HCT116 (cell line): Measurements from ENCODE around the gene FBXO40.

ENCODE experiments used
- CBX3 ChIP-seq: IDR thresholded peaks from 2 replicates; pipeline ENCODE4 v1.6.1; 2012; ENCODE audit warnings: low read depth
- CEBPB ChIP-seq: IDR thresholded peaks from 2 replicates; pipeline ENCODE4 v1.6.1; 2012; ENCODE audit warnings: low read depth
- CTCF ChIP-seq, 3 experiments: fragments of 200-600 bp in 1 of 3; sonication (generic) in 1 of 3; IDR thresholded peaks in 2 of 3; conservative IDR thresholded peaks in 1 of 3; 2 replicates each; pipeline ENCODE4 v1.5.1; 2012 to 2017; ENCODE audit warnings: low read depth in 2 of 3, low read length in 2 of 3, antibody characterized with exemption in 1 of 3, borderline replicate concordance in 1 of 3, control low read depth in 1 of 3, mild to moderate bottlenecking in 1 of 3, mixed read lengths in 1 of 3, mixed run types in 1 of 3, moderate library complexity in 1 of 3; ENCODE audit not compliant: insufficient read depth in 1 of 3
- EZH2 ChIP-seq: fragments of 200-600 bp; sonication (generic); IDR thresholded peaks from 2 replicates; pipeline ENCODE4 v1.6.1; 2017; ENCODE audit warnings: antibody characterized with exemption, mixed run types
- EZH2phosphoT487 ChIP-seq: fragments of 200-600 bp; IDR thresholded peaks from 2 replicates; pipeline ENCODE4 v1.6.1; 2018; ENCODE audit warnings: antibody characterized with exemption, borderline replicate concordance
- JUND ChIP-seq: IDR thresholded peaks from 2 replicates; pipeline ENCODE4 v1.6.1; 2012
- MAX ChIP-seq: IDR thresholded peaks from 2 replicates; pipeline ENCODE4 v1.6.1; 2012
- POLR2A ChIP-seq: IDR thresholded peaks from 2 replicates; pipeline ENCODE4 v1.7.0; 2011; ENCODE audit warnings: borderline replicate concordance; ENCODE audit not compliant: insufficient read depth, insufficient read length; ENCODE audit errors: extremely low read depth
- POLR2AphosphoS5 ChIP-seq: IDR thresholded peaks from 2 replicates; pipeline ENCODE4 v1.6.1; 2011; ENCODE audit warnings: mild to moderate bottlenecking, low read depth, low read length, moderate library complexity
- RAD21 ChIP-seq: IDR thresholded peaks from 2 replicates; pipeline ENCODE4 v1.6.1; 2012; ENCODE audit warnings: low read depth, mild to moderate bottlenecking
- SP1 ChIP-seq: IDR thresholded peaks from 2 replicates; pipeline ENCODE4 v1.6.1; 2012; ENCODE audit warnings: low read depth
- SRF ChIP-seq: IDR thresholded peaks from 2 replicates; pipeline ENCODE4 v1.6.1; 2012; ENCODE audit warnings: low read depth
- YY1 ChIP-seq: IDR thresholded peaks from 2 replicates; pipeline ENCODE4 v1.6.1; 2011; ENCODE audit warnings: low read length, low read depth, moderate library complexity, mild to moderate bottlenecking; ENCODE audit not compliant: insufficient replicate concordance; ENCODE audit errors: extremely low read depth
- ZNF274 ChIP-seq: fragments of 200-500 bp; sonication (Bioruptor generic); IDR thresholded peaks from 2 replicates; pipeline ENCODE4 v1.6.1; 2014; ENCODE audit warnings: mild to moderate bottlenecking, low read depth, low read length, inconsistent platforms

GRCh38 chr3:121598564-121598963, 5.4 kb downstream of the FBXO40 start:
- TF ChIP-seq ZNF274 (no peak), CTCF (IDR thresholded peaks at IDR 0.05 in 2 of 3, conservative IDR thresholded peaks at IDR 0.05 in 1 of 3; ENCODE audit: borderline replicate concordance in 1 of 3, insufficient read depth in 1 of 3, low read depth in 2 of 3, low read length in 2 of 3) (no peak), RAD21 (no peak), YY1 (no peak), EZH2phosphoT487 (no peak), EZH2 (no peak), SRF (no peak), SP1 (no peak), JUND (no peak), CBX3 (no peak), POLR2AphosphoS5 (no peak), POLR2A (no peak), MAX (no peak), CEBPB (no peak)
